IMR-90 (cell line): ENCODE measurements around the gene DHX9. TPM values are rescaled to one million over a fixed set of nuclear protein-coding genes. Genes with fewer than 3 reads are reported as not detected.

Source experiments
- ATAC-seq: fragments of 200-7000 bp; cut with Tn5 transposase; 2 replicates; pipeline ENCODE4 v1.9.1; 2020; ENCODE audit warnings: low read depth, mild to moderate bottlenecking, moderate library complexity
- BruUV-seq: library from RNA; stranded (reverse); fragments of 400-500 nt; replicated peaks from 2 replicates; lab custom pipeline; 2021; lab: Mats Ljungman, UMichigan
- CTCF ChIA-PET: fragments of 300-600 bp; formaldehyde crosslinking; extraction: SDS; loops from one replicate; lab custom pipeline; 2021; ENCODE audit warnings: antibody characterized with exemption; lab: Yijun Ruan, JAX
- POLR2A ChIA-PET: fragments of 300-600 bp; sonication (Branson Sonifier 250); formaldehyde crosslinking; loops from one replicate; lab custom pipeline; 2022; ENCODE audit warnings: antibody characterized with exemption; ENCODE audit not compliant: unreplicated experiment; lab: Charles Lee
- DNase-seq: peaks from one replicate; pipeline ENCODE4 v3.0.0; 2013
- H2AFZ ChIP-seq: replicated peaks from 2 replicates; pipeline ENCODE3; 2013; ENCODE audit warnings: low read length, mild to moderate bottlenecking; ENCODE audit not compliant: poor library complexity
- H2AK5ac ChIP-seq: 2 replicates; pipeline ENCODE4 v1.6.1; 2013; ENCODE audit warnings: low read depth, low read length, inconsistent platforms
- H2AK9ac ChIP-seq: replicated peaks from 2 replicates; pipeline ENCODE3; 2013; ENCODE audit warnings: mild to moderate bottlenecking, low read depth, low read length, moderate library complexity; ENCODE audit not compliant: poor library complexity
- H2BK120ac ChIP-seq: 2 replicates; pipeline ENCODE4 v1.6.1; 2013; ENCODE audit warnings: low read depth, low read length, inconsistent platforms
- H2BK15ac ChIP-seq: 3 replicates; pipeline ENCODE4 v1.6.1; 2013; ENCODE audit warnings: low read depth, low read length, inconsistent platforms
- H2BK20ac ChIP-seq: 2 replicates; pipeline ENCODE4 v1.6.1; 2013; ENCODE audit warnings: low read depth, mild to moderate bottlenecking, inconsistent platforms, low read length, moderate library complexity
- H2BK5ac ChIP-seq: 2 replicates; pipeline ENCODE4 v1.6.1; 2013; ENCODE audit warnings: mild to moderate bottlenecking, low read depth, low read length, inconsistent platforms; ENCODE audit not compliant: poor library complexity, severe bottlenecking
- H3K14ac ChIP-seq: replicated peaks from 2 replicates; pipeline ENCODE4 v1.6.1; 2013; ENCODE audit warnings: low read depth, low read length, inconsistent platforms
- H3K18ac ChIP-seq: 2 replicates; pipeline ENCODE4 v1.6.1; 2013; ENCODE audit warnings: low read depth, low read length, control low read depth
- H3K23ac ChIP-seq: 2 replicates; pipeline ENCODE4 v1.6.1; 2013; ENCODE audit warnings: low read depth, low read length, inconsistent platforms
- H3K27ac ChIP-seq: 2 replicates; pipeline ENCODE4 v1.5.1; 2013; ENCODE audit warnings: mild to moderate bottlenecking, control low read depth, low read length; ENCODE audit not compliant: insufficient read depth
- H3K27me3 ChIP-seq: 2 replicates; pipeline ENCODE4 v1.6.1; 2013; ENCODE audit warnings: low read length; ENCODE audit not compliant: control insufficient read depth, insufficient read depth
- H3K36me3 ChIP-seq: 2 replicates; pipeline ENCODE4 v1.6.1; 2013; ENCODE audit warnings: low read length, mixed read lengths; ENCODE audit not compliant: control insufficient read depth, insufficient read depth
- H3K4ac ChIP-seq: 2 replicates; pipeline ENCODE4 v1.6.1; 2013; ENCODE audit warnings: low read depth, low read length, inconsistent platforms
- H3K4me1 ChIP-seq: 2 replicates; pipeline ENCODE4 v1.6.1; 2013; ENCODE audit warnings: low read length, mixed read lengths; ENCODE audit not compliant: control insufficient read depth, insufficient read depth
- H3K4me2 ChIP-seq: 2 replicates; pipeline ENCODE4 v1.6.1; 2013; ENCODE audit warnings: low read depth, mild to moderate bottlenecking, control low read depth, low read length, moderate library complexity
- H3K4me3 ChIP-seq: 2 replicates; pipeline ENCODE4 v1.5.1; 2013; ENCODE audit warnings: low read depth, mild to moderate bottlenecking, control low read depth, low read length, moderate library complexity; ENCODE audit not compliant: insufficient read depth
- H3K56ac ChIP-seq: 2 replicates; pipeline ENCODE4 v1.6.1; 2013; ENCODE audit warnings: low read length, inconsistent platforms; ENCODE audit not compliant: insufficient read depth; ENCODE audit errors: extremely low read depth
- H3K79me1 ChIP-seq, 2 experiments: 2 replicates each; pipeline ENCODE4 v1.6.1; 2013; ENCODE audit warnings: low read length in 2 of 2, inconsistent platforms in 1 of 2, low read depth in 1 of 2
- H3K9ac ChIP-seq: 2 replicates; pipeline ENCODE4 v1.6.1; 2013; ENCODE audit warnings: low read depth, low read length, control low read depth
- H3K9me1 ChIP-seq: 2 replicates; pipeline ENCODE4 v1.6.1; 2013; ENCODE audit warnings: low read length, inconsistent platforms; ENCODE audit not compliant: insufficient read depth
- H3K9me3 ChIP-seq: 2 replicates; pipeline ENCODE4 v1.6.1; 2013; ENCODE audit warnings: low read length; ENCODE audit not compliant: control insufficient read depth, insufficient read depth
- H4K20me1 ChIP-seq: 2 replicates; pipeline ENCODE4 v1.6.1; 2013; ENCODE audit warnings: low read length, inconsistent platforms; ENCODE audit not compliant: insufficient read depth
- H4K5ac ChIP-seq: 2 replicates; pipeline ENCODE4 v1.6.1; 2013; ENCODE audit warnings: mild to moderate bottlenecking, low read depth, low read length, control low read depth
- H4K8ac ChIP-seq, 2 experiments: 2 replicates each; pipeline ENCODE4 v1.6.1; 2013; ENCODE audit warnings: low read depth in 2 of 2, low read length in 2 of 2, control low read depth in 1 of 2, inconsistent platforms in 1 of 2
- H4K91ac ChIP-seq: 2 replicates; pipeline ENCODE4 v1.6.1; 2013; ENCODE audit warnings: low read depth, low read length, inconsistent platforms; ENCODE audit not compliant: insufficient read depth
- BHLHE40 ChIP-seq: fragments of 150-350 bp; IDR thresholded peaks from 2 replicates; pipeline ENCODE4 v1.6.1; 2016; ENCODE audit warnings: mild to moderate bottlenecking, low read depth, low read length
- CEBPB ChIP-seq: IDR thresholded peaks from 2 replicates; pipeline ENCODE4 v1.6.1; 2012; ENCODE audit warnings: low read depth, low read length, improper control_type of control experiment
- CHD1 ChIP-seq: IDR thresholded peaks from 2 replicates; pipeline ENCODE4 v1.6.1; 2012; ENCODE audit warnings: low read depth, low read length, improper control_type of control experiment
- ELK1 ChIP-seq: fragments of 150-350 bp; IDR thresholded peaks from 2 replicates; pipeline ENCODE4 v1.6.1; 2016; ENCODE audit warnings: low read depth, mild to moderate bottlenecking, low read length, moderate library complexity, borderline replicate concordance
- FOS ChIP-seq: fragments of 150-350 bp; IDR thresholded peaks from 2 replicates; pipeline ENCODE4 v1.6.1; 2016; ENCODE audit warnings: low read depth, low read length
- MAFK ChIP-seq: IDR thresholded peaks from 2 replicates; pipeline ENCODE4 v1.6.1; 2012; ENCODE audit warnings: low read depth, low read length, improper control_type of control experiment
- MAZ ChIP-seq: IDR thresholded peaks from 2 replicates; pipeline ENCODE4 v1.6.1; 2012; ENCODE audit warnings: low read depth, mild to moderate bottlenecking, low read length, improper control_type of control experiment, moderate library complexity, borderline replicate concordance
- MXI1 ChIP-seq: IDR thresholded peaks from 2 replicates; pipeline ENCODE4 v1.6.1; 2012; ENCODE audit warnings: low read depth, mild to moderate bottlenecking, low read length, moderate library complexity, borderline replicate concordance
- NFE2L2 ChIP-seq: fragments of 150-350 bp; IDR thresholded peaks from 2 replicates; pipeline ENCODE4 v1.6.1; 2016; ENCODE audit warnings: low read depth, mild to moderate bottlenecking, low read length
- POLR2A ChIP-seq: IDR thresholded peaks from 2 replicates; pipeline ENCODE4 v1.6.1; 2012; ENCODE audit warnings: mild to moderate bottlenecking, low read depth, low read length
- RAD21 ChIP-seq: IDR thresholded peaks from 2 replicates; pipeline ENCODE4 v1.6.1; 2012; ENCODE audit warnings: low read length, improper control_type of control experiment
- RCOR1 ChIP-seq: IDR thresholded peaks from 2 replicates; pipeline ENCODE4 v1.6.1; 2012; ENCODE audit warnings: mild to moderate bottlenecking, low read length, improper control_type of control experiment; ENCODE audit not compliant: insufficient replicate concordance
- RFX5 ChIP-seq: IDR thresholded peaks from 2 replicates; pipeline ENCODE4 v1.8.0; 2012; ENCODE audit warnings: low read depth, mild to moderate bottlenecking, low read length, moderate library complexity
- SMC3 ChIP-seq: fragments of 150-350 bp; IDR thresholded peaks from 2 replicates; pipeline ENCODE4 v1.6.1; 2016; ENCODE audit warnings: low read depth, mild to moderate bottlenecking, antibody characterized with exemption, low read length, moderate library complexity
- USF2 ChIP-seq: fragments of 150-350 bp; IDR thresholded peaks from 2 replicates; pipeline ENCODE4 v1.6.1; 2017; ENCODE audit warnings: mild to moderate bottlenecking, antibody characterized with exemption, low read length, low read depth
- WGBS, 2 experiments: methylation state at CpG; one replicate each; pipeline versions ENCODE4 v1.1.5 to v1.1.7; 2013; ENCODE audit warnings: missing lambda C conversion rate in 2 of 2; ENCODE audit not compliant: insufficient read length in 1 of 2; ENCODE audit errors: extremely low coverage in 2 of 2; 5-methylcytosine and 5-hydroxymethylcytosine counted together
- dilution Hi-C: fragments of 300-500 bp; cut with HindIII; formaldehyde crosslinking; loops from one replicate; pipeline ENCODE4 v1.14.3; 2018; ENCODE audit warnings: low sequenced_read_pairs; ENCODE audit not compliant: unreplicated experiment
- in situ Hi-C: fragments of 300-500 bp; cut with MboI; formaldehyde crosslinking; loops from 3 replicates; pipeline ENCODE4 v1.14.3; 2019; ENCODE audit warnings: low sequenced_read_pairs, inconsistent platforms, mixed read lengths
- intact Hi-C: fragments of 100-400 bp; cut with micrococcal nuclease; formaldehyde crosslinking; loops from 2 replicates; pipeline ENCODE4 v1.10.0; 2022
- polyA plus RNA-seq, 3 experiments: library from polyadenylated mRNA; depleted of rRNA; stranded (reverse); fragments of >200 nt; gene quantifications; 2 replicates each; pipeline ENCODE4 v1.2.3, GENCODE V29; 2012; ENCODE audit warnings: low replicate concordance in 1 of 3
- total RNA-seq: library from RNA; depleted of rRNA; stranded (reverse); fragments of >200 nt; gene quantifications from 2 replicates; pipeline ENCODE4 v1.2.3, GENCODE V29; 2012
- TF ChIP-seq, protein P1 (sequence below): conservative IDR thresholded peaks from 2 replicates; pipeline ENCODE4 v1.5.1; 2012; ENCODE audit warnings: mild to moderate bottlenecking, low read depth, low read length, improper control_type of control experiment

DHX9 gene
- total and polyA plus RNA-seq, 2 of the 4 experiments (the other 2 are of a cell fraction): 119 to 211 TPM

- Histone ChIP-seq H3K9ac (no peak overlapping the region), H4K8ac (no peak overlapping the region), H2BK20ac (no peak overlapping the region), H3K79me1 (peaks cover 21 to 26% of the 10 kb centered on the region in 2 experiments), H3K27ac (peak overlapping the region; percentile 25; the same call in 1 of the 2 replicates), H4K5ac (no peak overlapping the region), H3K9me3 (no peaks in the 10 kb centered on the region), H3K4ac (no peak overlapping the region), H3K23ac (no peak overlapping the region), H2AK5ac (no peak overlapping the region), H4K20me1 (peaks cover 7% of the 10 kb centered on the region), H3K14ac (no peak overlapping the region), H3K4me2 (no peak overlapping the region), H3K36me3 (peaks cover 42% of the 10 kb centered on the region), H2AK9ac (no peak overlapping the region), H3K9me1 (peaks cover 6% of the 10 kb centered on the region), H3K56ac (no peak overlapping the region), H3K18ac (no peak overlapping the region), H2BK120ac (no peak overlapping the region), H2AFZ (no peak overlapping the region), H3K4me1 (no peaks in the 10 kb centered on the region), H2BK15ac (no peak overlapping the region), H3K27me3 (no peaks in the 10 kb centered on the region), H4K91ac (no peak overlapping the region), H2BK5ac (peak overlapping the region; percentile 44), H3K4me3 (no peak overlapping the region)
- ChIA-PET CTCF (no interaction called here), POLR2A (no interaction called here)
- no peak for TF ChIP-seq POLR2A
- TF ChIP-seq BHLHE40: no peak
- TF ChIP-seq RFX5: no peak
- TF ChIP-seq RAD21: no peak
- TF ChIP-seq NFE2L2: no peak
- TF ChIP-seq RCOR1: no peak
- TF ChIP-seq CEBPB: no peak
- TF ChIP-seq USF2: no peak
- TF ChIP-seq MXI1: no peak
- TF ChIP-seq FOS: no peak
- TF ChIP-seq MAFK: no peak
- TF ChIP-seq ELK1: no peak
- TF ChIP-seq MAZ: no peak
- TF ChIP-seq, protein P1, sequence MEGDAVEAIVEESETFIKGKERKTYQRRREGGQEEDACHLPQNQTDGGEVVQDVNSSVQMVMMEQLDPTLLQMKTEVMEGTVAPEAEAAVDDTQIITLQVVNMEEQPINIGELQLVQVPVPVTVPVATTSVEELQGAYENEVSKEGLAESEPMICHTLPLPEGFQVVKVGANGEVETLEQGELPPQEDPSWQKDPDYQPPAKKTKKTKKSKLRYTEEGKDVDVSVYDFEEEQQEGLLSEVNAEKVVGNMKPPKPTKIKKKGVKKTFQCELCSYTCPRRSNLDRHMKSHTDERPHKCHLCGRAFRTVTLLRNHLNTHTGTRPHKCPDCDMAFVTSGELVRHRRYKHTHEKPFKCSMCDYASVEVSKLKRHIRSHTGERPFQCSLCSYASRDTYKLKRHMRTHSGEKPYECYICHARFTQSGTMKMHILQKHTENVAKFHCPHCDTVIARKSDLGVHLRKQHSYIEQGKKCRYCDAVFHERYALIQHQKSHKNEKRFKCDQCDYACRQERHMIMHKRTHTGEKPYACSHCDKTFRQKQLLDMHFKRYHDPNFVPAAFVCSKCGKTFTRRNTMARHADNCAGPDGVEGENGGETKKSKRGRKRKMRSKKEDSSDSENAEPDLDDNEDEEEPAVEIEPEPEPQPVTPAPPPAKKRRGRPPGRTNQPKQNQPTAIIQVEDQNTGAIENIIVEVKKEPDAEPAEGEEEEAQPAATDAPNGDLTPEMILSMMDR: no peak
- TF ChIP-seq SMC3: no peak
- TF ChIP-seq CHD1: no peak
- dilution Hi-C loops: no loop called here
- 99% methylated on average over 8 of the region's 12 CpGs; no CpG with 5 or more reads in 1 of the 2 experiments for WGBS, 2 experiments
- BruUV-seq: no TSS peak
- intact Hi-C loops: no loop called here
- DNase-seq (no peak), ATAC-seq (no peak)
- in situ Hi-C loops: no loop called here
Measured at GRCh38 chr1:182869241-182869666, 30.1 kb downstream of the DHX9 start.
